Thyroid gland (tissue), 4 donors: Measurements from ENCODE around the gene CDKN1B. TPM values are rescaled to one million over a fixed set of nuclear protein-coding genes. Genes with fewer than 3 reads are reported as not detected.

Experiments used
- DNase-seq, 2 donors: peaks; one replicate each; pipeline ENCODE4 v3.0.0-alpha.2; 2019
- H3K27ac ChIP-seq, 3 donors: fragments of 200-600 bp; sonication (generic); 1 replicate in 2 of 3; 2 replicates in 1 of 3; pipeline ENCODE4 v1.5.1; 2016 to 2019; ENCODE audit warnings: mild to moderate bottlenecking in 1 of 3, moderate library complexity in 1 of 3
- H3K27me3 ChIP-seq: fragments of 200-600 bp; sonication (generic); one replicate; pipeline ENCODE4 v1.5.1; 2019
- H3K36me3 ChIP-seq, 2 donors: fragments of 200-600 bp; sonication (generic); one replicate each; pipeline ENCODE4 v1.5.1; 2016 to 2019
- H3K4me1 ChIP-seq, 2 donors: fragments of 200-600 bp; sonication (generic); one replicate each; pipeline ENCODE4 v1.5.1; 2017 to 2019
- H3K4me3 ChIP-seq, 3 donors: fragments of 200-600 bp; sonication (generic); replicated peaks in 1 of 3; 1 replicate in 2 of 3; 2 replicates in 1 of 3; pipeline ENCODE4 v1.5.1; 2016; ENCODE audit warnings: mild to moderate bottlenecking in 1 of 3
- H3K9me3 ChIP-seq: fragments of 200-600 bp; sonication (generic); one replicate; pipeline ENCODE4 v1.5.1; 2017
- POLR2A ChIP-seq, 2 donors: fragments of 450-650 bp; IDR thresholded peaks; one replicate each; pipeline ENCODE4 v1.6.1; 2017; ENCODE audit warnings: antibody characterized with exemption in 2 of 2, mild to moderate bottlenecking in 2 of 2, moderate library complexity in 1 of 2
- WGBS, 2 donors: methylation state at CpG; one replicate each; pipeline ENCODE4 v1.1.5; 2017; 5-methylcytosine and 5-hydroxymethylcytosine counted together
- intact Hi-C: fragments of 100-400 bp; cut with DNase I; formaldehyde crosslinking; loops from one replicate; pipeline ENCODE4 v1.15.1; 2023
- total RNA-seq, 4 donors: library from RNA; depleted of rRNA; stranded (reverse); fragments of >200 nt; gene quantifications; one replicate each; pipeline ENCODE4 v1.2.3, GENCODE V29; 2016
- TF ChIP-seq, protein P1 (sequence below), 6 experiments: fragments of 200-600 bp in 3 of 6; fragments of 450-650 bp in 3 of 6; sonication (generic) in 3 of 6; IDR thresholded peaks; one replicate each; pipeline ENCODE4 v1.5.1; 2016 to 2019; ENCODE audit warnings: antibody characterized with exemption in 6 of 6, mild to moderate bottlenecking in 2 of 6, inconsistent platforms in 1 of 6, moderate library complexity in 1 of 6

Gene CDKN1B
- total RNA-seq, 4 donors from 2014 or later: 52.3 to 77.3 (median 62.7) TPM

DNA sequence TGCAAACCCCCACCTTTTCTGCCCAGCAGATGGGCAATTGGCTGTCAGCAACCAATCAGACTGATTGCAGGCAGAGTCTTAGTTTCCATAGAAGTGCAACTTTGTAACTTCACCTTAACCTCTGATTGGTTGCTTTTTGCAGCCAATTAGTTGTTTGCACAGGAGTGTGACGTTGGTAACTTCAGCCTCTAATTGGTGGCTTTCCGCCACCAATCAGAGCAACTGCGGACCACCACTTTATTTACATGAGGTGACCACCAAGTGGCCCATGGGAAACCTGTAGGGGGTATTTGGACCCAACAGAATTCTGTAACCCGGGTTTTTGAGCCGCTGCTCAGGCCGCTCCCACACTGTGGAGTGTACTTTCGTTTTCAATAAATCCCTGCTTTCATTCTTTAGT lies 32.3 kb downstream of the CDKN1B start:
- no peak for DNase-seq
- Histone ChIP-seq H3K4me3 (no peak overlapping the region), H3K9me3 (no peaks in the 10 kb centered on the region), H3K36me3 (no peaks in the 10 kb centered on the region), H3K27me3 (no peaks in the 10 kb centered on the region), H3K27ac (no peak overlapping the region), H3K4me1 (no peaks in the 10 kb centered on the region)
- 89 to 92% methylated on average over 7 of the region's 7 CpGs for WGBS, 2 donors
- no peak for TF ChIP-seq POLR2A (IDR thresholded peaks at IDR 0.05)
- TF ChIP-seq, protein P1, sequence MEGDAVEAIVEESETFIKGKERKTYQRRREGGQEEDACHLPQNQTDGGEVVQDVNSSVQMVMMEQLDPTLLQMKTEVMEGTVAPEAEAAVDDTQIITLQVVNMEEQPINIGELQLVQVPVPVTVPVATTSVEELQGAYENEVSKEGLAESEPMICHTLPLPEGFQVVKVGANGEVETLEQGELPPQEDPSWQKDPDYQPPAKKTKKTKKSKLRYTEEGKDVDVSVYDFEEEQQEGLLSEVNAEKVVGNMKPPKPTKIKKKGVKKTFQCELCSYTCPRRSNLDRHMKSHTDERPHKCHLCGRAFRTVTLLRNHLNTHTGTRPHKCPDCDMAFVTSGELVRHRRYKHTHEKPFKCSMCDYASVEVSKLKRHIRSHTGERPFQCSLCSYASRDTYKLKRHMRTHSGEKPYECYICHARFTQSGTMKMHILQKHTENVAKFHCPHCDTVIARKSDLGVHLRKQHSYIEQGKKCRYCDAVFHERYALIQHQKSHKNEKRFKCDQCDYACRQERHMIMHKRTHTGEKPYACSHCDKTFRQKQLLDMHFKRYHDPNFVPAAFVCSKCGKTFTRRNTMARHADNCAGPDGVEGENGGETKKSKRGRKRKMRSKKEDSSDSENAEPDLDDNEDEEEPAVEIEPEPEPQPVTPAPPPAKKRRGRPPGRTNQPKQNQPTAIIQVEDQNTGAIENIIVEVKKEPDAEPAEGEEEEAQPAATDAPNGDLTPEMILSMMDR (IDR thresholded peaks at IDR 0.05): no peak
- intact Hi-C loops: no loop called here

GRCh38 chr12:12755923-12756322 lies 38.8 kb downstream of the CDKN1B start:
- 87 to 89% methylated on average over 5 of the region's 5 CpGs for WGBS, 2 donors

GRCh38 chr12:12757121-12757520 lies 40.0 kb downstream of the CDKN1B start:
- intact Hi-C loops: no loop called here
- Histone ChIP-seq H3K9me3 (no peaks in the 10 kb centered on the region), H3K4me1 (no peaks in the 10 kb centered on the region), H3K36me3 (no peaks in the 10 kb centered on the region), H3K27ac (no peak overlapping the region), H3K27me3 (no peaks in the 10 kb centered on the region), H3K4me3 (no peak overlapping the region)
- no peak for DNase-seq
- WGBS, 2 donors: 84 to 93% methylated on average over 2 of the region's 2 CpGs
- TF ChIP-seq, protein P1 (IDR thresholded peaks at IDR 0.05): no peak
- TF ChIP-seq POLR2A (IDR thresholded peaks at IDR 0.05): no peak

More at GRCh38 chr12:12755923-12756322, 38.8 kb downstream of the CDKN1B start:
- TF ChIP-seq, protein P1 (IDR thresholded peaks at IDR 0.05): no peak
- no peak for TF ChIP-seq POLR2A (IDR thresholded peaks at IDR 0.05)
- no peak for DNase-seq
- no peak overlapping the region for H3K27ac ChIP-seq
- no peaks in the 10 kb centered on the region for H3K36me3 ChIP-seq
- intact Hi-C loops: no loop called here
- no peaks in the 10 kb centered on the region for H3K9me3 ChIP-seq
- no peak overlapping the region for H3K4me3 ChIP-seq
- H3K27me3 ChIP-seq: no peaks in the 10 kb centered on the region
- no peaks in the 10 kb centered on the region for H3K4me1 ChIP-seq

- Histone ChIP-seq H3K36me3 (no peaks in the 10 kb centered on the region), H3K9me3 (no peaks in the 10 kb centered on the region), H3K4me3 (no peak overlapping the region), H3K27me3 (no peaks in the 10 kb centered on the region), H3K27ac (no peak overlapping the region), H3K4me1 (no peaks in the 10 kb centered on the region)
- no peak for DNase-seq
- 94 to 95% methylated on average over 7 of the region's 7 CpGs for WGBS, 2 donors
- intact Hi-C loops: no loop called here
- TF ChIP-seq, protein P1 (IDR thresholded peaks at IDR 0.05): no peak
- no peak for TF ChIP-seq POLR2A (IDR thresholded peaks at IDR 0.05)
Observed at GRCh38 chr12:12759234-12759915, 42.2 kb downstream of the CDKN1B start.

- H3K9me3 ChIP-seq: no peaks in the 10 kb centered on the region
- DNase-seq: no peak
- H3K36me3 ChIP-seq: no peaks in the 10 kb centered on the region
- TF ChIP-seq POLR2A (IDR thresholded peaks at IDR 0.05): no peak
- TF ChIP-seq, protein P1 (IDR thresholded peaks at IDR 0.05): no peak
- no peak overlapping the region for H3K4me3 ChIP-seq
- H3K27me3 ChIP-seq: no peaks in the 10 kb centered on the region
- no peak overlapping the region for H3K27ac ChIP-seq
- intact Hi-C loops: no loop called here
- no peaks in the 10 kb centered on the region for H3K4me1 ChIP-seq
Observed at GRCh38 chr12:12764824-12765223, 47.7 kb downstream of the CDKN1B start.
